Adrenal gland (tissue), 5 donors: ENCODE measurements around the gene SBF1.

Experiments
- POLR2A ChIP-seq, 2 donors: fragments of 450-650 bp; IDR thresholded peaks; one replicate each; pipeline ENCODE4 v1.6.1; 2017; ENCODE audit warnings: antibody characterized with exemption in 2 of 2, mild to moderate bottlenecking in 2 of 2, moderate library complexity in 1 of 2
- TF ChIP-seq, protein P1 (sequence below), 6 experiments: fragments of 450-650 bp in 4 of 6; fragments of 200-600 bp in 2 of 6; sonication (generic) in 1 of 6; IDR thresholded peaks; 1 replicate in 5 of 6; 2 replicates in 1 of 6; pipeline versions ENCODE4 v1.5.1 to v1.8.0; 2016 to 2021; ENCODE audit warnings: antibody characterized with exemption in 6 of 6, mild to moderate bottlenecking in 2 of 6, moderate library complexity in 1 of 6
- donor health status: DM: no; HTN: no; CAD: no.

DNA sequence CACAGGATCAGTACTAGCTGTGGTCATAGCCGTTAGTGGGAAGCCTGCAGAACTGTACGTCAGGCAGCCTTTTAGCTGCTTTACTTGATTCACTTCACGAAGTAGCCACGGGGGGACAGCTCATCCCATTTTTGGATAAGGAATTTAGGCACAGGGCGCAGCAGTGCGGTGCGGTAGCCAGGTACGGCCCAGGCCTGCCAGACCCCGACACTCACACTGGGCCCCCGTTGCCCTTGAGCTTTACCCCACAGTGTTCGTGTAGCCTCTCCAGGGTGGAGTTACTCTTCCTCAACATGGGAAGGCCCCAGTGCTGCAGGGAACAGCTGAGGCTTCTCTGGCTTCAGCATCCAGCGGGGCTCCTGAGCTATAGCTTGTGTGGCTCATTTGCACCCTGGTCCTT lies 59.4 kb downstream of the SBF1 start:
- no peak for TF ChIP-seq POLR2A (IDR thresholded peaks at IDR 0.05)
- TF ChIP-seq, protein P1, sequence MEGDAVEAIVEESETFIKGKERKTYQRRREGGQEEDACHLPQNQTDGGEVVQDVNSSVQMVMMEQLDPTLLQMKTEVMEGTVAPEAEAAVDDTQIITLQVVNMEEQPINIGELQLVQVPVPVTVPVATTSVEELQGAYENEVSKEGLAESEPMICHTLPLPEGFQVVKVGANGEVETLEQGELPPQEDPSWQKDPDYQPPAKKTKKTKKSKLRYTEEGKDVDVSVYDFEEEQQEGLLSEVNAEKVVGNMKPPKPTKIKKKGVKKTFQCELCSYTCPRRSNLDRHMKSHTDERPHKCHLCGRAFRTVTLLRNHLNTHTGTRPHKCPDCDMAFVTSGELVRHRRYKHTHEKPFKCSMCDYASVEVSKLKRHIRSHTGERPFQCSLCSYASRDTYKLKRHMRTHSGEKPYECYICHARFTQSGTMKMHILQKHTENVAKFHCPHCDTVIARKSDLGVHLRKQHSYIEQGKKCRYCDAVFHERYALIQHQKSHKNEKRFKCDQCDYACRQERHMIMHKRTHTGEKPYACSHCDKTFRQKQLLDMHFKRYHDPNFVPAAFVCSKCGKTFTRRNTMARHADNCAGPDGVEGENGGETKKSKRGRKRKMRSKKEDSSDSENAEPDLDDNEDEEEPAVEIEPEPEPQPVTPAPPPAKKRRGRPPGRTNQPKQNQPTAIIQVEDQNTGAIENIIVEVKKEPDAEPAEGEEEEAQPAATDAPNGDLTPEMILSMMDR (IDR thresholded peaks at IDR 0.05): no peak
